SK-N-MC (cell line): ENCODE results near the gene CSF2.

Experiments used
- EZH2 ChIP-seq: fragments of 200-600 bp; sonication (generic); IDR thresholded peaks from one replicate; pipeline ENCODE4 v1.6.1; 2017; ENCODE audit warnings: antibody characterized with exemption
- POLR2AphosphoS5 ChIP-seq: IDR thresholded peaks from 2 replicates; pipeline ENCODE4 v1.6.1; 2012; ENCODE audit warnings: mild to moderate bottlenecking, low read depth, low read length, borderline replicate concordance

DNA sequence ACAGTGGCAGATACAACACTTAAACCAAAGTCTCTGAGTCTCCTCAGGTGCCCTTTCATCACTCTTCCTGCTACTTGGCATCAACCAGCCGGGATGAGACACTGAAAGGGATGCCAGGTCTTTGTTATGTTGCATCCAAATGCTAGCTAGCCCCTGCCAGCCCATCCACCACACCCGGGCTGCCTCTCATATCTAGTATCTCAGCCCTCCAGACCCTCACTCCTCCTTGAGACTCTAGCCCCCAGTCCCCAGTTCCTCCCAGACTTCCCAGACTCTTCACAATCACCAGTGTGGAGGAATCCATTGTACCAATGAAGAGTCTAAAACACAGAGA lies 21.5 kb downstream of the CSF2 start:
- no peak for TF ChIP-seq POLR2AphosphoS5
- TF ChIP-seq EZH2, result no peak
